Measurements from ENCODE around the gene YBX1. TPM values are rescaled to one million over a fixed set of nuclear protein-coding genes. Genes with fewer than 3 reads are reported as not detected.
"Not testable (repeated sequence)": the region's sequence is repeated elsewhere in the genome, so short reads cannot be mapped to it uniquely, and the experiment has no call there.

YBX1 gene
- total RNA-seq, 2 experiments from 2014 or later, result 1,101 to 1,134 TPM

- H3K4me1 Mint-ChIP-seq (ENCODE audit: low read depth), result no peaks in the 10 kb centered on the region
- peaks cover 9% of the 10 kb centered on the region for H3K36me3 Mint-ChIP-seq
- intact Hi-C loops (cut with micrococcal nuclease), result no loop called here
- no peak overlapping the region for H3K4me3 Mint-ChIP-seq
- no peaks in the 10 kb centered on the region for H3K9me3 Mint-ChIP-seq
- ChIA-PET POLR2A (no interaction called here), CTCF (interaction anchor here (0.8 to 1.6 kb wide), 2 partner anchors 33 to 330 kb away, joined by 3 to 4 read pairs; no protein-coding TSS in a partner anchor)
- no peaks in the 10 kb centered on the region for H3K27me3 Mint-ChIP-seq
- no peak for DNase-seq
- no peak overlapping the region for H3K27ac Mint-ChIP-seq
These were observed 61.3 kb downstream of the YBX1 start for GRCh38 chr1:42743317-42744147.

- no peak for DNase-seq
- peaks cover 11% of the 10 kb centered on the region for H3K36me3 Mint-ChIP-seq
- intact Hi-C loops (cut with micrococcal nuclease), result no loop called here
- H3K27ac Mint-ChIP-seq, result no peak overlapping the region
- no peak overlapping the region for H3K4me3 Mint-ChIP-seq
- POLR2A ChIA-PET, result no interaction called here
- CTCF ChIA-PET, result interaction anchor here (1.6 kb wide), 1 partner anchor 329 kb away, joined by 3 read pairs; no protein-coding TSS in a partner anchor
- H3K27me3 Mint-ChIP-seq, result no peaks in the 10 kb centered on the region
- no peaks in the 10 kb centered on the region for H3K9me3 Mint-ChIP-seq
- H3K4me1 Mint-ChIP-seq (ENCODE audit: low read depth), result no peaks in the 10 kb centered on the region
These were observed 61.9 kb downstream of the YBX1 start for GRCh38 chr1:42744148-42744413.

DNA sequence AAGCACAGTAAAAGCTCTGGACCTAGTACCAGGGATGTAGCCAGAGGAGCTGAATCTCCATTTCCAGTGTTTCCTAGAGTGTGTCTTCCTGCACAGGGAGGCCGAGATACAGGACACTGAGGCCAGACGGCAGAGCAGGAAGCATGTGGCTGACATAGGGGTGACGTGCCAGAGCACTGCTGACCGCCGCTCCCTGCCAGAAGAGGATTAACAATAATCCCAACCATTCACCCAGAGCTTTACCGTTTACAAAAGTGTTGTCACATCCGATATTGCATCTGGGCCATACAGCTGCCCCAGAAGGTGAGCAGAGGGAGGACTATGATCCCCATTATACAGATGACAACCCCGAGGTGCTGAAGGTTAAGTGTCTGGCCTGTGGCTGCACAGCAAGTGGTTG, 63.6 kb downstream of the YBX1 start:
- Mint-ChIP-seq H3K36me3 (peaks cover 24% of the 10 kb centered on the region), H3K4me1 (ENCODE audit: low read depth) (no peaks in the 10 kb centered on the region), H3K27ac (no peak overlapping the region), H3K4me3 (no peak overlapping the region), H3K27me3 (no peaks in the 10 kb centered on the region), H3K9me3 (no peaks in the 10 kb centered on the region)
- intact Hi-C loops (cut with micrococcal nuclease), result loop anchor here (5.0 kb wide), 1 partner anchor 169 kb away; no protein-coding TSS in a partner anchor
- no peak for DNase-seq
- ChIA-PET CTCF (interaction anchor here (0.7 to 4.9 kb wide), 6 partner anchors 9 to 328 kb away, joined by 3 to 30 read pairs (median 6); no protein-coding TSS in a partner anchor), POLR2A (no interaction called here)

GRCh38 chr1:42746436-42747105, 64.4 kb downstream of the YBX1 start:
- Mint-ChIP-seq H3K27me3 (no peaks in the 10 kb centered on the region), H3K4me1 (ENCODE audit: low read depth) (no peaks in the 10 kb centered on the region), H3K9me3 (no peaks in the 10 kb centered on the region), H3K4me3 (no peak overlapping the region), H3K36me3 (peaks cover 25% of the 10 kb centered on the region), H3K27ac (no peak overlapping the region)
- ChIA-PET POLR2A (no interaction called here), CTCF (interaction anchor here (0.9 to 4.9 kb wide), 7 partner anchors 9 to 172 kb away, joined by 3 to 30 read pairs (median 6); no protein-coding TSS in a partner anchor)
- DNase-seq, result no peak
- intact Hi-C loops (cut with micrococcal nuclease), result loop anchor here (5.0 kb wide), 1 partner anchor 169 kb away; no protein-coding TSS in a partner anchor

- peak; percentile 47 for DNase-seq
- ChIA-PET CTCF (interaction anchor here (0.9 to 4.9 kb wide), 6 partner anchors 8 to 170 kb away, joined by 3 to 30 read pairs (median 6); no protein-coding TSS in a partner anchor), POLR2A (no interaction called here)
- H3K4me1 Mint-ChIP-seq (ENCODE audit: low read depth), result no peaks in the 10 kb centered on the region
- intact Hi-C loops (cut with micrococcal nuclease), result loop anchor here (5.0 kb wide), 1 partner anchor 170 kb away; no protein-coding TSS in a partner anchor
- no peak overlapping the region for H3K27ac Mint-ChIP-seq
- no peaks in the 10 kb centered on the region for H3K9me3 Mint-ChIP-seq
- no peak overlapping the region for H3K4me3 Mint-ChIP-seq
- H3K36me3 Mint-ChIP-seq, result peaks cover 30% of the 10 kb centered on the region
- no peaks in the 10 kb centered on the region for H3K27me3 Mint-ChIP-seq
These were observed 64.9 kb downstream of the YBX1 start for GRCh38 chr1:42747125-42747524.

- Mint-ChIP-seq H3K9me3 (no peaks in the 10 kb centered on the region), H3K4me1 (ENCODE audit: low read depth) (no peaks in the 10 kb centered on the region), H3K36me3 (peaks cover 38% of the 10 kb centered on the region), H3K4me3 (no peak overlapping the region), H3K27ac (no peak overlapping the region), H3K27me3 (no peaks in the 10 kb centered on the region)
- POLR2A ChIA-PET, result interaction anchor here (1.0 kb wide), 1 partner anchor 19 kb away, joined by 3 read pairs; the partner anchor contains the start of genes C1orf50 and P3H1
- no peak for DNase-seq
- intact Hi-C loops (cut with micrococcal nuclease), result loop anchor here (5.0 kb wide), 1 partner anchor 171 kb away; no protein-coding TSS in a partner anchor
- CTCF ChIA-PET, result interaction anchor here (0.6 to 4.9 kb wide), 3 partner anchors 10 to 171 kb away, joined by 3 to 30 read pairs (median 12); no protein-coding TSS in a partner anchor
These were observed 65.8 kb downstream of the YBX1 start for GRCh38 chr1:42748021-42748420.

DNA sequence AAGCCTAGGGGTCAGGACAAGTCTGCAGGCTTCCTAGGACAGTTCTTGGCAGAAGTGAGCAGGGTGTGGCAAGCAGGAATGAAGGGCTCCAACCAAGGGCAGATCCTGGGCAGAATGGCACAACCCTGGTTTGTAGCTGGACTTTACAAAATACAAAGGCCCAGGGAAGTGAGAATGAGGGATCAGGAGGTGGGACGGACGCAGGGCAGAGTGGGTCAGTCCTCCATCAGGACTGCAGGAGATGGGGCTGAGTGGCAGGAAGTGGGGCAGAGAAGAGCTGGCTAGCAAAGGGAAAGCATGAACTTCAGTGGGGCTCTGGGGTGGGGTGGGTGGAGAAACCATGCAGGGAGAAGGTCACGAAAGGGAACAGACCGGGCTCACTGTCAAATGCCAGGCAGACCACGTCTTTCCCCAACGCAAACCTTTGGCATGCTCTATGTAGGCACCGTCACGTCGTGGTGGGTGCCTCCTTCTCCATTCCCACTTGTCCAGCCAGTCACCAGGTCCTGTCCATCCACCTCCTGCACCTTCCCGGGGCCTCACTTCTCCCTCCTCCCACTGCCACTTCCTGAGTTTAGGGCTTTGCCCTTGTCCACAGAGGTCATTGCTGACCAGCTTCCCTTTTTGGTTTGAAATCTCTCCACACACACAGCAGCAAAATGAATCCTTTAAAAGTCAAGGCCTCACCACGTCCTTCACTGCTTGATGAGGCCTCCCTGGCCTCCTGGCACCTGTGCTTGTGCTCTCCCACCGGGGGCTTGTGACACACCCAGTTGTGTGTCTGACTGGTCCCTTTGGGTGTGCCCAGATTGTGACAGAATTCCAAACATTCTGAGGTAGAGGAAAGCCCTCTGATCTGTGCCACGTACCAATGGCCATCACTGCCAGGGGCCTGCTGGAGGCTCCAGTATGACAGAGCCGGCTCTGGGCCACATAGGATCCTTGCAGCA, 66.5 kb downstream of the YBX1 start:
- intact Hi-C loops (cut with micrococcal nuclease), result loop anchor here (5.0 kb wide), 1 partner anchor 171 kb away; no protein-coding TSS in a partner anchor
- Mint-ChIP-seq H3K27ac (no peak overlapping the region), H3K4me3 (no peak overlapping the region), H3K36me3 (peaks cover 38% of the 10 kb centered on the region), H3K27me3 (no peaks in the 10 kb centered on the region), H3K9me3 (no peaks in the 10 kb centered on the region), H3K4me1 (ENCODE audit: low read depth) (no peaks in the 10 kb centered on the region)
- no peak for DNase-seq
- ChIA-PET CTCF (interaction anchor here (0.8 to 4.9 kb wide), 4 partner anchors 8 to 171 kb away, joined by 3 to 30 read pairs (median 8); no protein-coding TSS in a partner anchor), POLR2A (interaction anchor here (1.0 kb wide), 1 partner anchor 18 kb away, joined by 3 read pairs; the partner anchor contains the start of genes C1orf50 and P3H1)

- no peak for DNase-seq
- CTCF ChIA-PET, result interaction anchor here (1.6 kb wide), 1 partner anchor 9 kb away, joined by 4 read pairs; no protein-coding TSS in a partner anchor
- POLR2A ChIA-PET, result no interaction called here
- Mint-ChIP-seq H3K4me1 (ENCODE audit: low read depth) (no peaks in the 10 kb centered on the region), H3K27ac (no peak overlapping the region), H3K36me3 (peaks cover 47% of the 10 kb centered on the region), H3K27me3 (no peaks in the 10 kb centered on the region), H3K9me3 (no peaks in the 10 kb centered on the region), H3K4me3 (no peak overlapping the region)
- intact Hi-C loops (cut with micrococcal nuclease), result no loop called here
These were observed 67.8 kb downstream of the YBX1 start for GRCh38 chr1:42750041-42750440.

DNA sequence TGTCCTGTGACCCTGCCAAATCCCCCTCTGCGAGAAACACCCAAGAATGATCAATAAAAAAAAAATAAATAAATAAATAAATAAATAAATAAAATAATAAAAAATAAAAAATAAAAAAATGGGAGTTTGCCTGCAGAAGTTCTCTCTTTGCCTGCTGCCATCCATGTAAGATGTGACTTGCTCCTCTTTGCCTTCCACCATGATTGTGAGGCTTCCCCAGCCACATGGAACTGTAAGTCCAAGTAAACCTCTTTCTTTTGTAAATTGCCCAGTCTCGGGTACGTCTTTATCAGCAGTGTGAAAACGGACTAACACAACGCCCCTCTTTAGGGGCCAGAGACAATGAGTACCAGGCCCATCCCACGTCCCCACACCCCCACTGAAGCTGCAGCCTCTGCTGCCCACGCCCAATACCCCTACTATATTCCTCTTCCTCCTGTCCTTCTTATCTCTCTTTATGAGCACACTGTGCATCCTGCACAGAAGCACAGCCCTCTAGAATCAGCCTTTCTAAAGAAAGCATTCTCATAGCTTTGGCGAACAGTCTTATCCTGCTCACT, 69.4 kb downstream of the YBX1 start:
- H3K27ac Mint-ChIP-seq; H3K4me1 Mint-ChIP-seq (ENCODE audit: low read depth); intact Hi-C loops (cut with micrococcal nuclease); H3K27me3 Mint-ChIP-seq; H3K9me3 Mint-ChIP-seq; POLR2A ChIA-PET; H3K4me3 Mint-ChIP-seq; CTCF ChIA-PET; DNase-seq: not testable (repeated sequence)
- peaks cover 58% of the 10 kb centered on the region for H3K36me3 Mint-ChIP-seq

- Mint-ChIP-seq H3K27me3 (no peaks in the 10 kb centered on the region), H3K4me1 (ENCODE audit: low read depth) (no peaks in the 10 kb centered on the region), H3K27ac (no peak overlapping the region), H3K9me3 (no peaks in the 10 kb centered on the region), H3K36me3 (peaks cover 60% of the 10 kb centered on the region), H3K4me3 (no peak overlapping the region)
- intact Hi-C loops (cut with micrococcal nuclease), result no loop called here
- CTCF ChIA-PET, result interaction anchor here (0.8 kb wide), 1 partner anchor 161 kb away, joined by 3 read pairs; no protein-coding TSS in a partner anchor
- DNase-seq, result no peak
- POLR2A ChIA-PET, result no interaction called here
These were observed 70.1 kb downstream of the YBX1 start for GRCh38 chr1:42752284-42752683.

- peaks cover 61% of the 10 kb centered on the region for H3K36me3 Mint-ChIP-seq
- no peak overlapping the region for H3K27ac Mint-ChIP-seq
- ChIA-PET CTCF (interaction anchor here (0.8 kb wide), 1 partner anchor 160 kb away, joined by 3 read pairs; no protein-coding TSS in a partner anchor), POLR2A (no interaction called here)
- no peak overlapping the region for H3K4me3 Mint-ChIP-seq
- DNase-seq, result no peak
- H3K4me1 Mint-ChIP-seq (ENCODE audit: low read depth), result no peaks in the 10 kb centered on the region
- H3K9me3 Mint-ChIP-seq, result no peaks in the 10 kb centered on the region
- H3K27me3 Mint-ChIP-seq, result no peaks in the 10 kb centered on the region
- intact Hi-C loops (cut with micrococcal nuclease), result no loop called here
These were observed 70.9 kb downstream of the YBX1 start for GRCh38 chr1:42753070-42753469.
